SHP77 treated with DMSO at 0.1 percent for 48 hours (cell line): Measurements from ENCODE around the gene NLGN4Y.
"Not testable (repeated sequence)": the region's sequence is repeated elsewhere in the genome, so short reads cannot be mapped to it uniquely, and the experiment has no call there.

ENCODE experiments used
- DNase-seq: peaks from one replicate; lab custom pipeline; 2025; lab: John Stamatoyannopoulos, UW

NLGN4Y gene

GRCh38 chrY:14834103-14835060 is 310.1 kb downstream of the NLGN4Y start:
- no peak for DNase-seq

DNA sequence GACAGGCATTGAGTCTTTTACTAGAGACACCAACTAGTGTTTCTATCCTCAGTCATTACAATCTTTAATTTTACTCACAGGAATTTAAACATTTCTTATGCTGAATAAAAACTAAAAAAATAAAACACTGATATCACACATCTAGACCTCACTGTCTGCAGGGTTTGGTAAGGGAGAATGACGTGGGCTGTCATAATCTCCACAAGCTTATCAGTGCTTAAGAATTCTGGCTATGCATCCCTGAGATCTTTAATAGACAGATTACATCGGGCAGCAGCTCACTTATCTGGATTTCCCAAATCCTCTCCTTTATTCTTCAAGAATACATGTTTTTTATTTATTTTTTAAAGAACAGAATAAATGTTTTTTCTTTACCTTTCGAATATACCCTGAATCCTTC is 313.1 kb downstream of the NLGN4Y start:
- no peak for DNase-seq

DNA sequence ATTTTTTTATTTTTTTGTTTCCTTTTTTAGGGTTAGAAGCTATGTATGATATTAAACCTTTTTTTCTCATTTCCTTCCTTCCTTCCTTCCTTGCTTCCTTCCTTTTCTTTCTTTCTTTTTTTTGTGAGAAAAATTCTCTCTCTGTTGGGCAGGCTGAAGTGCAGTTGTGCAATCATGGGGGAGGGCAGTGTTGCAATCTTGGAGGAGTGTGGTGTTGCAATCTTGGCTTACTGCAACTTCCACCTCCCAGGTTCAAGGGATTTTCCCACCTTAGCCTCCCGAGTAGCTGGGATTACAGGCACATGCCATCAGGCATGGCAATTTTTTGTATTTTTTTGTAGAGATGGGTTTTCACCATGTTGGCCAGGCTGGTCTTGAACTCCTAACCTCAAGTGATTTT is 326.4 kb downstream of the NLGN4Y start:
- DNase-seq: no peak

- no peak for DNase-seq
Measured at GRCh38 chrY:14860448-14860847, 336.1 kb downstream of the NLGN4Y start.

GRCh38 chrY:14861033-14861432 is 336.7 kb downstream of the NLGN4Y start:
- not testable (repeated sequence) for DNase-seq

GRCh38 chrY:14871971-14872370 is 347.6 kb downstream of the NLGN4Y start:
- DNase-seq: no peak
